Activated CD4-positive, alpha-beta T cell treated with anti-CD3 and anti-CD28 coated beads, Interleukin-2, amount 10 ng/mL, durations not matched to agents 24 days and 14 days (primary cell): Measurements from ENCODE around the gene STEEP1. TPM values are rescaled to one million over a fixed set of nuclear protein-coding genes. Genes with fewer than 3 reads are reported as not detected.
"Not testable (repeated sequence)": the region's sequence is repeated elsewhere in the genome, so short reads cannot be mapped to it uniquely, and the experiment has no call there.

Experiments used
- DNase-seq: peaks from one replicate; pipeline ENCODE4 v3.0.0; 2022
- H3K27ac Mint-ChIP-seq: one replicate; pipeline ENCODE4 v1.8.0; 2022; ENCODE audit warnings: mild to moderate bottlenecking, mixed read lengths
- H3K27me3 Mint-ChIP-seq: one replicate; pipeline ENCODE4 v1.8.0; 2022; ENCODE audit warnings: mixed read lengths
- H3K36me3 Mint-ChIP-seq: one replicate; pipeline ENCODE4 v1.8.0; 2022; ENCODE audit warnings: low read depth, mild to moderate bottlenecking, mixed read lengths
- H3K4me1 Mint-ChIP-seq: one replicate; pipeline ENCODE4 v1.8.0; 2021; ENCODE audit warnings: mixed read lengths
- H3K4me3 Mint-ChIP-seq: one replicate; pipeline ENCODE4 v1.8.0; 2022; ENCODE audit warnings: mild to moderate bottlenecking, moderate library complexity, mixed read lengths
- H3K9me3 Mint-ChIP-seq: one replicate; pipeline ENCODE4 v1.8.0; 2021; ENCODE audit warnings: mixed read lengths
- intact Hi-C: fragments of 100-400 bp; cut with micrococcal nuclease; formaldehyde crosslinking; loops from one replicate; pipeline ENCODE4 v1.15.1; 2023
- total RNA-seq: library from RNA; stranded (reverse); gene quantifications from 2 replicates; pipeline ENCODE4 v1.2.3, GENCODE V29; 2022

The STEEP1 gene
- total RNA-seq, 1 donor from 2014 or later, result 24.4 TPM

- H3K9me3 Mint-ChIP-seq, result no peaks in the 10 kb centered on the region
- intact Hi-C loops, result loop anchor here (10.0 kb wide), 2 partner anchors 63 to 613 kb away; partner anchors contain the start of gene UBE2A
- no peaks in the 10 kb centered on the region for H3K27me3 Mint-ChIP-seq
- no peak overlapping the region for H3K4me3 Mint-ChIP-seq
- no peak overlapping the region for H3K27ac Mint-ChIP-seq
- no peaks in the 10 kb centered on the region for H3K36me3 Mint-ChIP-seq
- DNase-seq, result peak; percentile 60
- peaks cover 3% of the 10 kb centered on the region for H3K4me1 Mint-ChIP-seq
Measured at GRCh38 chrX:119512146-119512800, 52.9 kb downstream of the STEEP1 start.

GRCh38 chrX:119507206-119507605, 58.0 kb downstream of the STEEP1 start:
- no peak for DNase-seq
- no peaks in the 10 kb centered on the region for H3K9me3 Mint-ChIP-seq
- H3K4me3 Mint-ChIP-seq, result no peak overlapping the region

GRCh38 chrX:119505945-119506344, 59.3 kb downstream of the STEEP1 start:
- intact Hi-C loops, result no loop called here
- peaks cover 4% of the 10 kb centered on the region for H3K4me1 Mint-ChIP-seq
- H3K4me3 Mint-ChIP-seq, result no peak overlapping the region

More at GRCh38 chrX:119507206-119507605, 58.0 kb downstream of the STEEP1 start:
- H3K27me3 Mint-ChIP-seq, result no peaks in the 10 kb centered on the region
- intact Hi-C loops, result no loop called here
- no peaks in the 10 kb centered on the region for H3K36me3 Mint-ChIP-seq
- H3K27ac Mint-ChIP-seq, result no peak overlapping the region
- H3K4me1 Mint-ChIP-seq, result peaks cover 2% of the 10 kb centered on the region

DNA sequence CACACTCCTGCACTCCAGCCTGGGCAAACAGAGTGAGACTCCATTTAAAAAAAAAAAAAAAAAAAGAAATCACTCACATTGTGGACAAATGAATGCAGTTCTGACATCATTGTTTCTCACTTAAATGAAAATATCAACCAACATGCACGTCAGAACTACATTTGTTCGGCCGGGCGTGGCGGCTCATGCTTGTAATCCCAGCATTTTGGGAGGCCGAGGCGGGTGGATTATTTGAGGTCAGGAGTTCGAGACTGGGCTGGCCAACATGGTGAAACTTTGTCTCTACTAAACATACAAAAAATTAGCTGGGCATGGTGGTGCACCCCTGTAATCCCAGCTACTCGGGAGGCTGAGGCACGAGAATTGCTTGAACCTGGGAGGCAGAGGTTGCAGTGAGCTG, 60.1 kb downstream of the STEEP1 start:
- H3K27ac Mint-ChIP-seq, intact Hi-C loops, H3K36me3 Mint-ChIP-seq: not testable (repeated sequence)

More at GRCh38 chrX:119505945-119506344, 59.3 kb downstream of the STEEP1 start:
- Mint-ChIP-seq H3K9me3 (no peaks in the 10 kb centered on the region), H3K36me3 (no peaks in the 10 kb centered on the region), H3K27me3 (no peaks in the 10 kb centered on the region), H3K27ac (no peak overlapping the region)
- no peak for DNase-seq

GRCh38 chrX:119503484-119503861, 61.7 kb downstream of the STEEP1 start:
- H3K27me3 Mint-ChIP-seq, result no peaks in the 10 kb centered on the region
- no peak for DNase-seq
- H3K36me3 Mint-ChIP-seq, result no peaks in the 10 kb centered on the region
- peaks cover 4% of the 10 kb centered on the region for H3K4me1 Mint-ChIP-seq
- H3K27ac Mint-ChIP-seq, result no peak overlapping the region
- intact Hi-C loops, result no loop called here
- H3K9me3 Mint-ChIP-seq, result no peaks in the 10 kb centered on the region
- H3K4me3 Mint-ChIP-seq, result no peak overlapping the region

More for the DNA sequence above, 60.1 kb downstream of the STEEP1 start:
- H3K4me3 Mint-ChIP-seq, DNase-seq, H3K9me3 Mint-ChIP-seq, H3K27me3 Mint-ChIP-seq, H3K4me1 Mint-ChIP-seq: not testable (repeated sequence)

DNA sequence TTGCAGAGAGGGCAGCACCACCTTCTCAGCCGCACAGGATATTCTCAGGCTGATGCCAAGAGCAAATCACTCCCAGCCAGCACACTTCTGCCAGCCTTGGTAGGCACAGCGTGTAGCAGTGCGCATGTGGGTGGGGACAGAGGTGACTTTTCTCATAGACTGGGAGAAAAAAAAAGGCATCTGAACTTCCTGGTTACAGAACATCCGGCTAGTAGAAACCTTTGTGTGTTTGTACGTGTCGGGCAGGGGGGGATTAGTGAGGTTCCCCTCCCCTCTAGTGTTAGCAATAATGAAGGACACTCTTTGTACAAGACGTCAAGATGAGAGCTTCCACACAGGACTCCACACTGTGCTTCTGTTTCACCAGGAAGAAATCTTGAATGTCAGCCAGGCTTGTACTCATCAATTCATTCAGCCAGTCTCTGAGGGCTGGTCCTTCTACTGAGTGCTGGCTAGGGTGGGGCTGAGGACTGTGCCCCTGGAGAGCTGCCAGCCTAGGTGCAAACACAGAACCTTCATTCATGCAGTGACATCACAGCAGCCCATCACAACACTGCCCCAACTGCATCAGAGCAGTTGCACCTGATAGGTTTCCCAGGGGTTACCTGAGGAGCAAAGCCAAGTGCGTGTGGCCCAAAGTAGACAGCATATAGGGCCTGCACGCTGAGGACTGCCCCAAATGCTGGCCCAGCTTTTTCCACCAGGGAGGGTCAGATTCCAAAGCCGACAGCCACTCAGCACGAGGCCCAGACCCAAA, 62.3 kb downstream of the STEEP1 start:
- Mint-ChIP-seq H3K4me3 (peak overlapping the region; percentile 26), H3K27ac (peak overlapping the region; percentile 63), H3K4me1 (peaks cover 4% of the 10 kb centered on the region), H3K27me3 (no peaks in the 10 kb centered on the region), H3K9me3 (no peaks in the 10 kb centered on the region), H3K36me3 (no peaks in the 10 kb centered on the region)
- peak; percentile 64 for DNase-seq
- intact Hi-C loops, result no loop called here

- Mint-ChIP-seq H3K36me3 (no peaks in the 10 kb centered on the region), H3K27ac (no peak overlapping the region)
- intact Hi-C loops, result no loop called here
Measured at GRCh38 chrX:119501511-119502148, 63.6 kb downstream of the STEEP1 start.

GRCh38 chrX:119500061-119500800, 65.0 kb downstream of the STEEP1 start:
- Mint-ChIP-seq H3K4me1 (peaks cover 10% of the 10 kb centered on the region), H3K9me3 (no peaks in the 10 kb centered on the region), H3K27me3 (no peaks in the 10 kb centered on the region), H3K27ac (no peak overlapping the region), H3K36me3 (no peaks in the 10 kb centered on the region), H3K4me3 (no peak overlapping the region)
- intact Hi-C loops, result no loop called here
- DNase-seq, result no peak

More at GRCh38 chrX:119501511-119502148, 63.6 kb downstream of the STEEP1 start:
- DNase-seq, result no peak
- H3K27me3 Mint-ChIP-seq, result no peaks in the 10 kb centered on the region
- peaks cover 5% of the 10 kb centered on the region for H3K4me1 Mint-ChIP-seq
- no peaks in the 10 kb centered on the region for H3K9me3 Mint-ChIP-seq
- H3K4me3 Mint-ChIP-seq, result no peak overlapping the region

GRCh38 chrX:119497185-119497584, 68.0 kb downstream of the STEEP1 start:
- H3K4me1 Mint-ChIP-seq, result peaks cover 8% of the 10 kb centered on the region
- no peaks in the 10 kb centered on the region for H3K9me3 Mint-ChIP-seq
- intact Hi-C loops, result no loop called here
- H3K27ac Mint-ChIP-seq, result no peak overlapping the region
- no peak overlapping the region for H3K4me3 Mint-ChIP-seq
- no peak for DNase-seq
- H3K27me3 Mint-ChIP-seq, result no peaks in the 10 kb centered on the region
- no peaks in the 10 kb centered on the region for H3K36me3 Mint-ChIP-seq

GRCh38 chrX:119495734-119496726, 69.2 kb downstream of the STEEP1 start:
- intact Hi-C loops, result no loop called here

GRCh38 chrX:119493851-119494495, 71.2 kb downstream of the STEEP1 start:
- H3K27me3 Mint-ChIP-seq, H3K4me3 Mint-ChIP-seq, DNase-seq, H3K27ac Mint-ChIP-seq, H3K4me1 Mint-ChIP-seq, H3K9me3 Mint-ChIP-seq, intact Hi-C loops, H3K36me3 Mint-ChIP-seq: not testable (repeated sequence)

More at GRCh38 chrX:119495734-119496726, 69.2 kb downstream of the STEEP1 start:
- Mint-ChIP-seq H3K4me3 (no peak overlapping the region), H3K36me3 (no peaks in the 10 kb centered on the region), H3K27ac (no peak overlapping the region), H3K27me3 (no peaks in the 10 kb centered on the region), H3K9me3 (no peaks in the 10 kb centered on the region), H3K4me1 (peaks cover 7% of the 10 kb centered on the region)
- peak; percentile 54 for DNase-seq

DNA sequence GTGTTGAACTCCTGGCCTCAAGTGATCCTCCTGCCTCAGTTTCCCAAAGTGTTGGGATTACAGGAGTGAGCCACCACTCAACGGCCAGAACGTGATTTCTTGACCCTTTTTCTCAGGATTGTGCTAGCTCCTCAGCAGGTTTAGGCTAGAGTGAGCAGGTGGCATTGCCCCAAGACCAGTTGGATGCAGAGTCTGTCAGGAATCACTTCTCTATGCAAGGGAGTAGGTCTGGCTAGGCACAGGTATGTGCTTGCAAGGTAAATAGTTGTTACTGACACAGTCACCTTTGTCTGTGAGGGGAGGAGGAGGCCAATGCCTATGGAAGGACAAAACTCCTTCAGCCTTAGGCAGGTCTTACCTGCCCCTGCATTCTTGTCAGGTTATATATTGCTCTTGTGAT, 72.7 kb downstream of the STEEP1 start:
- H3K9me3 Mint-ChIP-seq, result no peaks in the 10 kb centered on the region
- H3K27me3 Mint-ChIP-seq, result no peaks in the 10 kb centered on the region
- intact Hi-C loops, result no loop called here
- H3K4me1 Mint-ChIP-seq, result peaks cover 7% of the 10 kb centered on the region
- no peak overlapping the region for H3K4me3 Mint-ChIP-seq
- H3K36me3 Mint-ChIP-seq, result no peaks in the 10 kb centered on the region
- H3K27ac Mint-ChIP-seq, result no peak overlapping the region
- DNase-seq, result no peak
